Keratinocyte (primary cell): ENCODE data around the gene ZNF428.

ENCODE experiments used
- CTCF ChIP-seq, 3 experiments: IDR thresholded peaks in 1 of 3; conservative IDR thresholded peaks in 1 of 3; optimal IDR thresholded peaks in 1 of 3; 2 replicates in 2 of 3; 3 replicates in 1 of 3; pipeline versions ENCODE3 to v1.5.1; 2011; ENCODE audit warnings: low read length in 3 of 3, mild to moderate bottlenecking in 3 of 3, moderate library complexity in 2 of 3, control low read depth in 1 of 3, inconsistent platforms in 1 of 3; ENCODE audit not compliant: insufficient read depth in 2 of 3; ENCODE audit errors: extremely low read depth in 1 of 3
- EZH2 ChIP-seq: IDR thresholded peaks from one replicate; pipeline ENCODE4 v1.6.1; 2012; ENCODE audit warnings: inconsistent platforms, mild to moderate bottlenecking, low read length, moderate library complexity

GRCh38 chr19:43622956-43623355, 3.5 kb upstream of the ZNF428 start:
- no peak for TF ChIP-seq CTCF (optimal IDR thresholded peaks at IDR 0.05 in 1 of 3, IDR thresholded peaks at IDR 0.05 in 1 of 3, conservative IDR thresholded peaks at IDR 0.05 in 1 of 3; ENCODE audit: extremely low read depth in 1 of 3, insufficient read depth in 2 of 3, low read length in 3 of 3)
- no peak for TF ChIP-seq EZH2
